SKM-1 treated with dmso at 0.1 percent for 144 hours (cell line): Measurements from ENCODE around the gene PDE6B.
"Not testable (repeated sequence)": the region's sequence is repeated elsewhere in the genome, so short reads cannot be mapped to it uniquely, and the experiment has no call there.

ENCODE experiments used
- DNase-seq: peaks from one replicate; lab custom pipeline; 2025; ENCODE audit not compliant: unreplicated experiment; lab: John Stamatoyannopoulos, UW

PDE6B gene

DNA sequence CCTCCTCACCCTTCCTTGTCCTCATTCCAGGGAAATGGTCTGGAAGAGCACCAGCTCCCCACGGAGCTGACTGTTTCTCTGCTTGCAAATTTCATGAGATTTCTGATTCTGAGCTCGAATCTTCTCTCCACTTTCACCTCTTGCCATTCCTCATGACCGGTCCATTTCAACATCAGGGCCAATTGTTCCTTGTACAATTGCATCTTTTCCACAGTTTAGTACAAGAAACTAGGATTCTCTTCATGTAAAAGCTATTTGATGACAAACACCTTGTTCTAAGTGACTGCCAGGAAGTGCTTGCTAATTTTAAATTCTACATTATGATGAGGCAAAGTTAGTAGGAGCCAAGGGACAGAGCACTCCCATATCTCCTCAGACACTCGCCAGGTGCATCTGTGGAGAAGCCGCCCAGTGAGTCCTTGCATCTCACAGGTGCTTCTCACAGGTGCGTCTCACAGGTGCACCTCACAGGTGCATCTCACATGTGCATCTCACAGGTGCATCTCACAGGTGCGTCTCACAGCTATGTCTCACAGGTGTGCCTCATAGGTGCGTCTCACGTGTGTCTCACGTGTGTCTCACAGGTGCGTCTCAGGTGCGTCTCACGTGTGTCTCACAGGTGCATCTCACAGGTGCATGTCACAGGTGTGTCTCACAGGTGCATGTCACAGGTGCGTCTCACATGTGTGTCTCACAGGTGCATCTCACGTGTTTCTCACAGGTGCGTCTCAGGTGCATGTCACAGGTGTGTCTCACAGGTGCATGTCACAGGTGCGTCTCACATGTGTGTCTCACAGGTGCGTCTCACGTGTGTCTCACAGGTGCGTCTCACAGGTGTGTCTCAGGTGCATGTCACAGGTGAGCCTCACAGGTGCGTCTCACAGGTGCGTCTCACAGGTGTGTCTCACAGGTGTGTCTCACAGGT is 3.0 kb upstream of the PDE6B start:
- no peak for DNase-seq

DNA sequence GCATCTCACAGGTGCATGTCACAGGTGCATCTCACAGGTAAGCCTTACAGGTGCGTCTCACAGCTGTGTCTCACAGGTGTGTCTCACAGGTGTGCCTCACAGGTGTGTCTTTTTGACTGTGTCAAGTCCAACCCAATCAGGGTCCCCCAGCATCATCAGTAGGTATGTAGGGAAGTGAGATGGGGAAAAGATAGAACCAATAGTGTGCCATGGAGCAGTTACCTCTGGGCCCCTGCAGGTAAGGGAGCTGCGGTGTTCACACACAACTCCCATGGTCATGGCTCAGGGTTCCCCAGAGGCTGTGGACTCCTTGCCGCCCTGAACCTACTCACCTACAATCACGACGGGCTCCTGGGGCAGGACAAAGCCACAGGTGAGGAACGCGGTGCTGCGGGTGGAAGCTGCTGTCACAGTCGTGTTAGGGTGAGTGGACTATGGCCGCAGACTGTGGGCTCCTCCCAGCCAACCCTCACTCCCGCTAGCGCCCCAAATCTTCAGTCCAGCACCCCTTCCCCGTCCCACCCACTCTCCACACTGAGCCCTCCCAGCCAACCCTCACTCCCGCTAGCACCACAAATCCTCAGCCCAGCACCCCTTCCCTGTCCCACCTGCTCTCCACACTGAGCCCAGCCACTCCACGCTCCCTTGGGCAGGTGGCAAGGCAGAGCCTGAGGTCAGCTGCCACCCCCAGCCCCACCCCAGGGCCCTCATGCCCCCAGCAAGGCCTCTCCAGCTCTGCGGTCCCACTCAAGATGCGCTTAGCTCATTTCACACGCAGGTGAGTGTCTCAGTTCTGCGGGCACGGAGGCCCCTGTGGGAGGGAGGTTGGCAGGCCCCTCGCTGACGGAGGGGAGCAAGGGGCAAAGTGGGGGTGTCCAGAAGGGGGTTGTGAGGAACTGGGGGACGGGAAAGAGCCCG is 2.1 kb upstream of the PDE6B start:
- no peak for DNase-seq

DNA sequence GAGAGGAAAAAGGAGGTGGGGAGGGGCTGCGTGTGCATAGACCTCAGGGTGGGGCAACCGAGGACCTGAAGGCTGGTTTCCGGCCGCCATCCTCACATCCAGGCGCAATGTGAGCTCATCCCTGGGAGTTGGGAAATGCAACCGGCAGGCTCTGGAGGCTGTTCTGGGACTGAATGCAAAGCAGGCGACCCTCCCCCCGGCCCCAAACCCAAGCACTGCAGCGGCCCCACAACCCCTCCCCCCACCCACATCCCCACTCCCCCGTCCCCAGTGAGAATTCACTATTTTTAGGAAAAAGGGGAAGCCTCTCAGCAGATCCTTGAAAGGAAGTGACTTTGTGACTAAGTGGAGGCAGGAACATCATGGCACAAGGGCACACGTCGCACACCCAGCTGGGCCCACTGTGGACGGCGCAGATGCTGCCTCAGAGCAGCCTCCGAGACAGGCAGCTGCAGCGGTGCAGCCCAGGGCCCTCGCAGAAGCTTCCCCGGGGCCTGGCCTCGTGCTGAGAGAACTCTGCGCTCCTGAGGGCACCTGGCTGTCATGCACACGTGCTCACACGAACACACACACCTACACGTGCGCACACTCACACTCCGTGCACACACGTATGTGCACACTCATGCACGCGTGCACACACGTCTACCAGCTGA is 1.3 kb upstream of the PDE6B start:
- DNase-seq: no peak

DNA sequence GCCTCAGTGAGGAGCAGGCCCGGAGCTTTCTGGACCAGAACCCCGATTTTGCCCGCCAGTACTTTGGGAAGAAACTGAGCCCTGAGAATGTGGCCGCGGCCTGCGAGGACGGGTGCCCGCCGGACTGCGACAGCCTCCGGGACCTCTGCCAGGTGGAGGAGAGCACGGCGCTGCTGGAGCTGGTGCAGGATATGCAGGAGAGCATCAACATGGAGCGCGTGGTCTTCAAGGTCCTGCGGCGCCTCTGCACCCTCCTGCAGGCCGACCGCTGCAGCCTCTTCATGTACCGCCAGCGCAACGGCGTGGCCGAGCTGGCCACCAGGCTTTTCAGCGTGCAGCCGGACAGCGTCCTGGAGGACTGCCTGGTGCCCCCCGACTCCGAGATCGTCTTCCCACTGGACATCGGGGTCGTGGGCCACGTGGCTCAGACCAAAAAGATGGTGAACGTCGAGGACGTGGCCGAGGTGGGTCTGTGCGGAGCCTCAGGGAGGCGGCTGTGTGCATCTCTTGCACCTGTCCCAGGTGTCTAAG is 323 bp downstream of the PDE6B start:
- DNase-seq: no peak

DNA sequence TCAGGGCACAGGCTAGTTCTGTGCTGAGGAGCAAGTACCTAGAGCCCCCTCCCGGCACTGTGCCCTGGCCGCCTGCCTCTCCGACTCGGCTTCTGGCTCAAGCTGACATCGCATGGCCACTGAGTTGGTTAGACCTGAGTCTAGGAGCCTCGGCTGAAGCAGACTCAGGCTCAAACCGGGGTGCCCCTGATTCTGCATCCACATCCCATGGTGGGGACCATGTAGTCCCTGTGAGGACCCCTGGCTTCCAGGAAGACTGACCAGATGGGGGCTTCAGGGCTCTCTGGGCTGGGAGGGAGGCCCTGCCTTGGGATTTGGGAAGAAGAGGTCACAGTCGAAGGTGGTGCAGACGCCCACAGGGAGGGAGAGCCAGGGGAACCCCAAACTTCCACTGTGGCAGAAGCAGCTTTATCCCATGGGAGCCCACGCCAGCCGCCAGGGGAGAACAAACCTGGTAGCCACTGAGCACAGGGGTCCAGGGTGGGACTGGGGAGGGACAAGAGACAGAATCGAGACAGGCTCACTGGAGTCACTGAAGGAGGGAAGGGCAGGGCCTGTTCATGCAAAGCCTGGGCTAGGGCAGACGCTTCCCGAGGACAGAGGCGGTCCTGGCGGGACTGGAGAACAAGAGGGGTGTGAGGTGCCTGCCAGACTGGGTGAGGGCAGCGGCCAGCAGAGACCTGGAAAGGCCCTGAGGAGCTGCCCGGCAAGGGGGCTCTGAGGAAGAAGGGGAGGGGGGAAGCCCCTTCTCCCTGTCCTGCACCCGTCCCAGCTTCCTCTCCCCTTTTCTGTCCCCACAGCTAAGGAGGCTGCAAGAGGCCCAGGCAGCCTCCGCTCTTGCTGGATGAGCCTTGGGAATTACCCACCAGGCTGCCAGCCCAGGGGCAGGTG is 1.1 kb downstream of the PDE6B start:
- DNase-seq: no peak

DNA sequence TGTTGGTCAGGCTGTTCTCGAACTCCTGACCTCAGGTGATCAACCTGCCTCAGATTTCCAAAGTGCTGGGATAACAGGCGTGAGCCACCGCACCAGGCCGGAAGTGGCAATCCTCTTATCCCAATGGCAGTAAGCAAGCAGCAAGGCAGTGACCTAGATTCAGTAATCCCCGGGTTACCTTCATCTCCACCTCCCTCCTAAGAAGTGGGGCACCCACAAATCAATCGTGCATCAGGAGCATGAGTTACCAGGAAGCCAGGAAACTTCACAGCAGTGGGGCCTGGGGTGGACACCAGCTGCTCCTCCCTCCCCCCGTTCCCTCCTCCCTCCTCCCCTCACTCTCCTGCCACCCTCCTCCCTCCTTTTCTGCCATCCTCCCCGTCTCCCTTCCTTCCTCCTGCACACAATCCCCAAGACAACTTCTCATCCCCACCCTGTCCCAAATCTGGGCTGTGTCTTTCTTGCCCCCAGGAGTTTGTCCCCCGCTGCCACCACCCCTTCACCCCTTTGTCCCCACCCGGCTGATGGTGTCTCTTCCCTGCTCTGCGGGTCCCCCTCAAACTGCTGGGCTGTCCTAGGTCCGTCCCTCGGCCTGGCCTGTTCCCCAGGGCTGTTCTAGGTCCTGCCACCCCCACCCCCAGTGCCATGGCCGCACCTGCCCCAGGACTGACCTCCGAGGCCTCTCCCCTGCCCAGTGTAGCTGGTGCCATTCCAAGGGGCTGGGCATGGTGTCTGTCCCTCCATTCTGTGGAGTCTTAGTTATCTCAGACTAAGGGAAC is 2.2 kb downstream of the PDE6B start:
- no peak for DNase-seq

DNA sequence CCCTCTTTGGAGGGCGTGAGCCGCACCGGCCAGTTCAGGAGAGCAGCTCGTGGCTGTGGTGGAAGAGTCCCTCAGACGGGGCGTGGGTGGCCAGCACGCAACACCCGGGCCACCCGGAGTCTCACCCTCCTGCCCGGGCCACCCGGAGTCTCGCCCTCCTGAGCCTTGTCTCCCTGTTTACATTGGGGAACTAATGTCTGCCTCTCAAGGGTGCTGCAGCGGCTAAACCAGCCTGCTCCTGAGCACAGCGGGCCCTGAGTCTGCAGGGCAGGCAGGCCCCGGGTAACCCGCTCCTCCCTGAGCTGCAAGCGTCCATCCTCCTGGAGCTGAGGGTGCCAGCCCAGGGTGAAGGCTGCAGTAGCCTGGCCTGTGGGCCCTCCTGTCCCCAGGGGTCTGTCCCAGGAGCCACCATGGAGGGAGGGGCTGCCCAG is 3.0 kb downstream of the PDE6B start:
- DNase-seq: no peak

DNA sequence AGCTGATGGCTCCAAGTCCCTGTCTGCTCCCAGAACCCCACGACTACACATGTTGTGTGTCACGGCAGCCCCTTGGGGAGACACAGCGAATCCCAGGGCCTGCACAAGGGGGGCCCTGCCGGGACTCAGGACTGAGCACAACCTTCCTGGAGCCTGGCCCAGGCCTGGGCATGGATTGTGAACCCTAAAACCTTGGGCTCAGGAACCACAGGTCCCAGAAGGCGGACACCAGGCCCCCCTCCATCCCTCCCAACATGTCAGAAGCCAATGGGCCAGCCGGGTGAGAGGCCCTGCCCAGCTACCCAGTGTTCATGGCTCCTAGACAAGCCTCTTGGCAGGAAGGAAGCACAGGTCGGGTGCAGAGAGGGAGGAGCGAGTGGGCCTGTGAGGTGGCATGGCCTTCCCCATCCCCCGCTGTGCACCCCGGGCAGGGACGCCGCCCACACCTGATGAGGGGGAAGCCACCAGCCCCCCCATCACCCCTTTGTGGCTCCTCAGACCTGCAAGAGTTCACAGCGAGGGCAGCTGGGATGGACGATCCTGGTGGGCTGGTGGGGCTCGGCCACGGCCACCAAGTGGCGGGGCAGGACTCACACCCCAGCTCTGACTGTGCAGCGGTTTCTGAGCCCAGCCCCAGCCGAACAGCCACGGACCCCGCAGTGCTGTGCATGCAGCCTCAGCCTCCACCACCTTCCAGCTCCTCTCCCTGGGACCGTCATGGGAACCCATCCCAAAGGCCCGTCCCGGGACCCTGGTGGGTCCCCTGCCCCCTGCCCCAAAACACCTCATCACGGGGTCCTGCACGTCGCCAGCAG is 3.7 kb downstream of the PDE6B start:
- DNase-seq: no peak

DNA sequence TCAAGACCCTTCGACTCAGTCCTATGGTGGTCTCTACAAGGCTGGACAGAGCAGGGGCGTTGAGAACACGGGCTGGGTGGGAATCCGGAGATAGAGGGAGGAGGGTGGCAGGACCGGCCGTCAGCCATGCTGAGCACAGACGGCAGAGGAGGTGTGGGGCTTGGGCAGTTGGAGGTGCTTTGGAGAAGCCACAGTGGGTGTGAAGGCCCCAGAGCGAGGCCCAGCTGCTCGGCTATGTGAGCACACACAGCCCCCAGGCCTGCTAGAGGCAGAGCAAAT is 4.2 kb downstream of the PDE6B start:
- no peak for DNase-seq

DNA sequence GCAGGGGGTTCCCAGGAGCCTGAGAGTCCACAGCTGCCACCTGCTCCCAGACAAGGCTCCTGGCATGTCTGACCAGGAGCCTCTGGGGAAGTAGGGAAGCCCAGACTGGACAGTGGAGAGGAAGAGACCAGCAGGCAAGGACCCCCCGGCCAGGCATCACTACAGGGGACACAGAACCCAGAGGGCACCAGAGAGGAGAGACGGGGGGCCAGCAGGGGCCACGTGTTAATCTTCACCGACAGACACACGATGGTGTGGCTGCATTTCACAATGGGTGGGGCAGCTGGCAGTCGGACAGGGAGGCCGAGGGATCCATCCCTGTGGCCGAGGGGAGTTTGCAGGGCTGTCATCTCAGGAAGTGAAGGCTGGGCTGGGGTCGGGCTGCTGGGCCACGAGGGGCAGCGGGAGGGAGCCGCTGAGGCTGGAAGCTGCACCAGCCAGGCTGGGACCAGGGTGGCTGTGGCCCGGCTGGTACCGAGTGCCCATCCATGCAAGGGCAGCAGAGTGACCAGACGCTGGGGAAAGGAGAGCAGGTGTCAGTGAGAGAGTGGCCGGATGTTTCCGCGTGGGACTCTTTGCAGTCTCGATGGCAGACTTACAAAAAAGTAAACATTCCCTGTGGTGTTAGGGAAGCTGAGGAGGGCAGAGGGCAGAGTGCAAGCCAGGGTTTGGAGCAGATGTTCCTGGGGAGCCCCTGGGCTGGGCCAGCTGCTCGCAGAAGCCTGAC is 4.7 kb downstream of the PDE6B start:
- DNase-seq: no peak

DNA sequence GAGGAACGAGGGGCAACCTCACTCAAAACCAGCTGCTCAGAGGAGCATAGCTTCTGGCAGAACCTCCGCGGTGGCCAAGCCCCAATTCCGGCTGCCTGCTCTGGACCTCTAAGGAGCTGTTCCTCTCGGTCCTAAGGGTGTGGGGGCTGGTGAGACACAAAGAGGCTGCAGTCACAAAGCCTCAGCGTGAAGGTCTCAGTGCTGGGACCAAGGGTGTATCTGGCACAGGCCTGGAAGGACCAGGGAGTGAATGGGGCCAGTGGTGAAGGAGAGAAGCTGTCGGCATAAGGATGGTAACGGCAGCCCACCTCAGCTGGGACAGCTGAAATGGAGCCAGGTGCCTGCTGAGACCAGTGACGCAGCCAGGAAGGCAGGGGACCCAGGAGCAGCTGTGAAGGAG is 5.3 kb downstream of the PDE6B start:
- DNase-seq: no peak

DNA sequence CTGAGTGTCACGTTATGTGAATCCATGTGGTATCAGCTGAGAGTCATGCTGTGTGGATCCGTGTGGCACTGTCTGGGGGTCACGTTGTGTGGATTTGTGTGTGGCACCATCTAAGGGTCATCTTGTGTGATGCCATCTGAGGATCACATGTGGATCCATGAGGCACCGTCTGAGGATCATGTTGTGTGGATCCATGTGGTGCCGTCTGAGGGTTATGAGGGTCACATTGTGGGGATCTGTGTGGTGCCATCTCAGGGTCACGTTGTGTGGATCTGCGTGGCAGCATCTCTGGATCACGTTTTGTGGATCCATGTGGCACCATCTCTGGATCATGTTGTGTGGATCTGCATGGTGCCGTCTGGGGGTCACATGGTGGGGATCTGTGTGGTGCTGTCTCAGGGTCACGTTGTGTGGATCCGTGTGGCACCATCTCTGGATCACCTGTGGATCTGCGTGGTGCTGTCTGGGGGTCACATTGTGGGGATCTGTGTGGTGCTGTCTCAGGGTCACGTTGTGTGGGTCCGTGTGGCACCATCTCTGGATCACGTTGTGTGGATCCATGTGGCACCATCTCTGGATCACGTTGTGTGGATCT is 6.9 kb downstream of the PDE6B start:
- no peak for DNase-seq

DNA sequence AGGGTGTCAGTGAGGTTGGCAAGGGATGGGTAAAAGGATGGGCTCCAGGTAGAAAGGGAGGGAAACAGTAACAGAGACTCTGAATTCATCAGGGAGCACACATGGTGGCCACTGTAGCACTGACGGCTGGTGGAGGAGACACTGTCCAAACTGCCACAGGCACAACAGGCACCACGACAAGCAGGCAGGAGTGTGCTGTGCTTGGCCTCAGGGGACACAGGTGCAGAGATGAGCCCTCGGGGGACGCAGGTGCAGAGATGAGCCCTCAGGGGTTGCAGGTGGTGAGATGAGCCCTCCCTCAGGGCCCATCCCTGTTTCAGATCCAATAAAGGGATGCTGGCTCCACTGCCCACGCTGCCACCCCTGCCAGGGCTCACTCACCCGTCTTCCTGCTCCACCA is 7.6 kb downstream of the PDE6B start:
- DNase-seq: no peak

DNA sequence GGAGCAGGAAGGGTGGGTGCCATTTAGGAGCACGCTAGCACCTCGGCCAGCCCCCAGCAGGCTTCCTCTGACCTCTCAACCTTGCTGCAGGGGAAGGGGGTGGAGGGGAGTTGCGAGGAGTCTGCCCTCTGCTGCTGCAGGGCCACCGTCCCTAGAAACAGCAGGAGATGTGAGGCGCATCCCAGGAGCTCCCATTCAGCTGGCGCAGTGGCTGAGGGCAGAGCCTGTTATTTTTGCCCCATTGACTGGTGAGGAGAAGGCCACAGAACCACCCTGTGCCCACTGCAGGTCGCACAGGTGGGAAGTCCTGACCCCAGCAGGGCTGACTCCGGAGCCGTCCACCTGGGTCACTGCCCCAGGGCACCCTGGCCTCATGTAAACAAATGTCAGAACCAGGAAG is 8.0 kb downstream of the PDE6B start:
- DNase-seq: no peak

DNA sequence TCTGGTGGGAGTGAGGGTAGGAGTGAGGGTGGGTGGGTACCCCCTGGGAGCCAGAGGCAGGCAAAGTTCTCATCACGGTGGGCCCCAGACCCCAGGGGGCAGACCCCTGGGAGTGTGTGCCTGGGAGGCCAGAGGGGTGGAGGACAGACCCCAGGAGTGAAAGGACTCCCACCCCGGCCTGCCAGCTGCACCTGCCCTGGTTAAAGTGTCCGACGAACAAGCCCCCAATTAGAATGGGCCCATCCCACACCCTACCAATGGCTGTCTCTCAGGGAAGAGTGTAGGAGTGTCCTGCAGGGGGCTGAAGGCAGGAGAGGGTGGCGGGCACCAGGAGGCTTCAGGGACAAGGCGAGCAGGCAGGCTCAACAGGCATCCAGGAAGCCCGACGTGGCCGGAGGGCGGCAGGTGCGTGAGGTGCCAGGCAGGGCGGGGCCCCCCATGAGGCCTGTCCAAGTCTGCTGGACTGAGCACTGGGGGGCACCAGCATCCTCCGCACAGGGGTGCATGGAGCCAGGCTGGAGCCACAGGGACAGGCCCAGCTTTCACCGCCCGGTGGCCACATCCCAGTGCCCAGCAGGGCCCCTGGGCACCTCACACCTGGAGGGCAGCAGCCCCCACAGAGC is 8.7 kb downstream of the PDE6B start:
- no peak for DNase-seq

DNA sequence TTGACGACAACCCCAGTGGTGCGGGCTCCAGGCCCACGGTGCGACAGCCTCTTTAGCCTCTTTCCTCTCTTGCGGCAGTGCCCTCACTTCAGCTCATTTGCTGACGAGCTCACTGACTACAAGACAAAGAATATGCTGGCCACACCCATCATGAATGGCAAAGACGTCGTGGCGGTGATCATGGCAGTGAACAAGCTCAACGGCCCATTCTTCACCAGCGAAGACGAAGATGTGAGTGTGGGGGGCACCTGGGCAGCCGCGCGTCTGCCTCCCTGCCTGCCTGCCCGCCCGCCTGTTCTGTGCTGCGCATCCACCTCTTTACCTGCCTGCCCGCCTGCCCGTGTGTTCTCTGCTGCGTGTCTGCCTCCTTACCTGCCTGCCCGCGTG is 9.2 kb downstream of the PDE6B start:
- DNase-seq: no peak

DNA sequence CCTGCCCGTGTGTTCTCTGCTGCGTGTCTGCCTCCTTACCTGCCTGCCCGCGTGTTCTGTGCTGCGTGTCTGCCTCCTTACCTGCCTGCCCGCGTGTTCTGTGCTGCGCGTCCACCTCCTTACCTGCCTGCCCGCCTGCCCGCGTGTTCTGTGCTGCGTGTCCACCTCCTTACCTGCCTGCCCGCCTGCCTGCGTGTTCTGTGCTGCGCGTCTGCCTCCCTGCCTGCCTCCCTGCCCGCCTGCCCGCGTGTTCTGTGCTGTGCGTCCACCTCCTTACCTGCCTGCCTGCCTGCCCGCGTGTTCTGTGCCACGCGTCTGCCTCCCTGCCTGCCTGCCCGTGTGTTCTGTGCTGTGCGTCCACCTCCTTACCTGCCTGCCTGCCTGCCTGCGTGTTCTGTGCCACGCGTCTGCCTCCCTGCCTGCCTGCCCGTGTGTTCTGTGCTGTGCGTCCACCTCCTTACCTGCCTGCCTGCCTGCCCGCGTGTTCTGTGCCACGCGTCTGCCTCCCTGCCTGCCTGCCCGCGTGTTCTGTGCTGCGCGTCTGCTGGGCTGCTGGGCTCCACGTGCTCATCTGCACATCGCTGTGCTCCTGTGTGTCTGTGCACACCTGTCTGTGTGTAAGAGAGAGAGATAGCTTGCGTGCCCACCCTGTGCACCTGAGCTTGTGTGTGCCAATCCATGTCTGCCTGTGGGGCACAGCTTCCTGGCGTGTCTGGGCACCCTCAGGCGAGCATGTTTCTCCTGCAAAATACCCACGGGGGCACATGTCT is 9.9 kb downstream of the PDE6B start:
- not testable (repeated sequence) for DNase-seq
